ENCODE measurements around the gene TRABD2A. TPM values are rescaled to one million over a fixed set of nuclear protein-coding genes. Genes with fewer than 3 reads are reported as not detected.

The TRABD2A gene
- polyA plus RNA-seq, 3 donors: 0.52 to 1.2 (median 0.59) TPM

GRCh38 chr2:84836215-84836614 is 44.7 kb downstream of the TRABD2A start:
- no peak for DNase-seq (ENCODE audit: extremely low read depth in 1 of 11, low read depth in 9 of 11, low spot score in 4 of 11)

- DNase-seq (ENCODE audit: extremely low read depth in 1 of 11, low read depth in 9 of 11, low spot score in 4 of 11): no peak
Observed at GRCh38 chr2:84833481-84834150, 47.3 kb downstream of the TRABD2A start.

- DNase-seq (ENCODE audit: extremely low read depth in 1 of 11, low read depth in 9 of 11, low spot score in 4 of 11): no peak
Observed at GRCh38 chr2:84832772-84833461, 48.0 kb downstream of the TRABD2A start.

- DNase-seq (ENCODE audit: extremely low read depth in 1 of 11, low read depth in 9 of 11, low spot score in 4 of 11): no peak
Observed at GRCh38 chr2:84830758-84831500, 50.0 kb downstream of the TRABD2A start.

GRCh38 chr2:84830095-84830494 is 50.8 kb downstream of the TRABD2A start:
- no peak for DNase-seq (ENCODE audit: extremely low read depth in 1 of 11, low read depth in 9 of 11, low spot score in 4 of 11)

- no peak for DNase-seq (ENCODE audit: extremely low read depth in 1 of 11, low read depth in 9 of 11, low spot score in 4 of 11)
Observed at GRCh38 chr2:84829693-84830092, 51.2 kb downstream of the TRABD2A start.

GRCh38 chr2:84827978-84828575 is 52.8 kb downstream of the TRABD2A start:
- DNase-seq (ENCODE audit: extremely low read depth in 1 of 11, low read depth in 9 of 11, low spot score in 4 of 11): no peak

GRCh38 chr2:84823788-84824187 is 57.1 kb downstream of the TRABD2A start:
- no peak for DNase-seq (ENCODE audit: extremely low read depth in 1 of 11, low read depth in 9 of 11, low spot score in 4 of 11)

- no peak for DNase-seq (ENCODE audit: extremely low read depth in 1 of 11, low read depth in 9 of 11, low spot score in 4 of 11)
Observed at GRCh38 chr2:84823229-84823628, 57.7 kb downstream of the TRABD2A start.

GRCh38 chr2:84821806-84822205 is 59.1 kb downstream of the TRABD2A start:
- DNase-seq (ENCODE audit: extremely low read depth in 1 of 11, low read depth in 9 of 11, low spot score in 4 of 11): no peak

- no peak for DNase-seq (ENCODE audit: extremely low read depth in 1 of 11, low read depth in 9 of 11, low spot score in 4 of 11)
Observed at GRCh38 chr2:84817239-84817655, 63.6 kb downstream of the TRABD2A start.

GRCh38 chr2:84816426-84817026 is 64.4 kb downstream of the TRABD2A start:
- no peak for DNase-seq (ENCODE audit: extremely low read depth in 1 of 11, low read depth in 9 of 11, low spot score in 4 of 11)

GRCh38 chr2:84815146-84815545 is 65.7 kb downstream of the TRABD2A start:
- no peak for DNase-seq (ENCODE audit: extremely low read depth in 1 of 11, low read depth in 9 of 11, low spot score in 4 of 11)

GRCh38 chr2:84811839-84812431 is 68.9 kb downstream of the TRABD2A start:
- no peak for DNase-seq (ENCODE audit: extremely low read depth in 1 of 11, low read depth in 9 of 11, low spot score in 4 of 11)

GRCh38 chr2:84808279-84808678 is 72.6 kb downstream of the TRABD2A start:
- DNase-seq (ENCODE audit: extremely low read depth in 1 of 11, low read depth in 9 of 11, low spot score in 4 of 11): no peak

GRCh38 chr2:84807063-84807485 is 73.8 kb downstream of the TRABD2A start:
- DNase-seq (ENCODE audit: extremely low read depth in 1 of 11, low read depth in 9 of 11, low spot score in 4 of 11): peak in 2 of 11 donors; percentile 1 to 7

GRCh38 chr2:84805250-84805958 is 75.5 kb downstream of the TRABD2A start:
- no peak for DNase-seq (ENCODE audit: extremely low read depth in 1 of 11, low read depth in 9 of 11, low spot score in 4 of 11)

- no peak for DNase-seq (ENCODE audit: extremely low read depth in 1 of 11, low read depth in 9 of 11, low spot score in 4 of 11)
Observed at GRCh38 chr2:84801811-84802210, 79.1 kb downstream of the TRABD2A start.
